GM18526 (cell line): Measurements from ENCODE around the gene HIVEP3.

Source experiments
- POLR2A ChIP-seq: IDR thresholded peaks from 3 replicates; pipeline ENCODE4 v1.6.1; 2011; ENCODE audit not compliant: insufficient read length; ENCODE audit errors: extremely low read depth

HIVEP3 gene

DNA sequence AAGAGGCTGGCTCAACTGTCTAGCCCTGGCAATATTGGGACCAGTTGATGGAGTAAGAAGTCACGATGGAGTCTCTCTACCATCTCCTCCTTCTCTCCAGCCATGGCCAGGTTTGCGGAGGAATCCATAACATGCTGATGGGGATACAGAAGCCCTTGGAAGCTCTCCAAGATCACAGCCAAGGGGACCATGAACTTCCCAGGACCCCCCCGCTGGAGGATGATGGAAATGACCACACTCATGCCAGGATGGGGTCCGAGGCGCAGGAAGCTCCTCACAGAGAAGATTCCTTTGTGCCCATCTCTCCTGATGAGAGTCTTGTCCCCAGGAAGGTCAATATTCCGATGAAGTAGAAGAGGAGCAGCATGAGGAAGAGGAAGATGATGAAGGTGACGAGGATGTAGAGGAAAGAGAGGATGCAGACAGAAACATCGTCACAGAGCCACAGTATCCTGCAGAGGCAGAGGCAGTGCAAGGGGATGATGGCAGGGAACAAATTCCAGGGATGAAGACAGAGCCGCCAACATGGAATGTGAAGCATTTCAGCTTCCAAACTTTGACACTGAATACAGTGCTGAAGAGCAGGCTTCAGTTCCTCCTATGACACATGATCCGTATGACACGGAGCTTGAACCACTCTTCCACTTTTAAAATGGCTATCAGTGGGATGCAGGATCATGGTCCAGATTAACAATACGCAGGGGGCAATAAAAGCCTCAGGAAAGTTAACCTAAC, 376.4 kb downstream of the HIVEP3 start:
- no peak for TF ChIP-seq POLR2A

DNA sequence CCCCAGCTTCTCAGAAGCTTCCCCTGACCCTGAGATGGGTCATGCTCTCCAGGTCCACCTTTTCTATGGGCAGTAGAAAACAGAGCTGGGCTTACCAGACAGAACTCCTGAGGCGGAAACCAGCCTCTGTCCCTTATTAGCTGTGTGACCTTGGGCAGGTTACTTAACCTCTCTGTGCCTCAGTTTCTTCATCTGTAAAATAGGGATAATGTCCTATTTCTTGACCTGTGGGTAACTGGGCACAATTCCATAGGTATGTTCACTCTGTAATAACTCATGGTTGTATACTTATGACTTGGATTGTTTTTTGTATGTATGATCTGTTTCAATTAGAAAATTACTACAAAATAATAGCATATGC, 377.1 kb downstream of the HIVEP3 start:
- no peak for TF ChIP-seq POLR2A

GRCh38 chr1:41540886-41541591, 377.7 kb downstream of the HIVEP3 start:
- TF ChIP-seq POLR2A = no peak

DNA sequence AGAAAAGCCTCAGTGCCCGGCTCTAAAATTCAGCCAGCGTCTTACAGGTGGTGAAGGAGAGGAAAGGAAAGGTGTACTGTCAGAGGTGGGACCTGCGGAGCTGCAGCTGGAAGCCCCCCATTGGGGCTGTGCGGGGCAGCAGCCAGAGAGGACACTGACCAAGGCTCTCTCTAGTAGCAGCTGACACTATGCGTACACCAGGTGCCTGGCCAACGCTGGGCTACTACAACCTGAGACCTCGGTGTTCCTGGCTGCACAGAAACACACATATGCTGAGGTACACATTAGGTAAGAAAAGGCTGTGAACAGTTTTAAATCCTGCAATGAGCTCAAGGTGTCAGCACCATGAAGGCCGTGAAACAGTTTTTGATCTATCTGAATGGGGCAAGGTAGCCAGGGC, 378.7 kb downstream of the HIVEP3 start:
- no peak for TF ChIP-seq POLR2A

- no peak for TF ChIP-seq POLR2A
Measured at GRCh38 chr1:41539418-41539805, 379.3 kb downstream of the HIVEP3 start.

DNA sequence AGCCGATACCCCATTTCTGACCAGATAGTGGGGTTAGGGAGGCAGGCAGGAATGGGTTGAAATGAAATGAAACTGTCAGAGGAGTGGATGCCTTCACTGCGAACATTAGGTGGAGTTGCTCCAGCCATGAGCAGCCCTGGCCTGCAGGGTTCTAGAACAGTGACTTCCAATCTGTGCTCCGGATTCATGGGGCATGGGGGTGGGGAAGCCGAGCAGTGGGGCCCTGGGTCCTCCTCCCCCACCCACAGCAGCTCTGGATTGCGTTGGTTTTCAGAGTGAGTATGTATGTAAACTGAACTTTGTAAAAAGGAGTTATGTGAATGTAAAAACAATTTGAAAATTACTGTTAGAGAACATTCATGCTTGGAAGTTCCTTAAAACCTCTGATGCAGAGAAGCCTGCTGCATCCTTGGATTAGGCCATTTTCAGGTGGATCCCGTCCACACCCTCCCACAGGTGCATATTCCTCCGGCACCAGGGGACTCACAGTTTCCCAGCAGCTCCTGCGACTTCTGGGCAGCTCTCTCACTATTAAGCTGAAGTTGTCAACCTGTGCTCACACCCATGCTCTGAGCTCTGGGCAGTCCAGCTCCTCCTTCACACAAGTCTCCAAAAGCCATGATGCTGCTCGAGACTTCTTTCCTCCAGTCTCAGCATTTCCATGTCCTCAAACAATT, 379.8 kb downstream of the HIVEP3 start:
- TF ChIP-seq POLR2A = no peak

DNA sequence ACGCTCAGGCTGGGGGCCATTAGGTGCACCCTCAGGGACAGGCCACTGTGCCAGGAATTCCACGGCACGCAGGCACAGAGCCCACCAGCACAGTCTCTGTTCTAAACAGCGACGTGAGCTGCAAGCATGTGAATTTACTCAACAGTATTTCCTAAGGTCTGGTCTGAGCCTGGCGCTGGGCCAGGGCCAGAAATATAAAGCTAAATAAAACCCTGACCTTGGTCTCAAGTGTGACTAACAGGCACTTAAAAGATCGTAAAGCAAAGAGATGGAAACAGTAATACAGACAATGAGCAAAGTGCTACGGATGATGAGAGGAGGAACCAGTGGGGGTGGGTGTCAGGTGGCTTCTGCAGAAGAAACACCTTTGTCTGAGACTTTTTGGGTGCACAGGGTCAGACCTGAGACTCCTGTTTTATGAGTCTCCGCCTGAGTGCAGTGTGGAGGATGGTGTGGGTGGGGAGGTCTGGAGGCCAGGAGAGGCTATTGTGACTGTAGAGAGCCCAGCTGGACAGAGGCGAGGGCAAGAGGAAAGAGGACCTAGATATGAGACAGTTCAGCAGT, 380.9 kb downstream of the HIVEP3 start:
- no peak for TF ChIP-seq POLR2A

DNA sequence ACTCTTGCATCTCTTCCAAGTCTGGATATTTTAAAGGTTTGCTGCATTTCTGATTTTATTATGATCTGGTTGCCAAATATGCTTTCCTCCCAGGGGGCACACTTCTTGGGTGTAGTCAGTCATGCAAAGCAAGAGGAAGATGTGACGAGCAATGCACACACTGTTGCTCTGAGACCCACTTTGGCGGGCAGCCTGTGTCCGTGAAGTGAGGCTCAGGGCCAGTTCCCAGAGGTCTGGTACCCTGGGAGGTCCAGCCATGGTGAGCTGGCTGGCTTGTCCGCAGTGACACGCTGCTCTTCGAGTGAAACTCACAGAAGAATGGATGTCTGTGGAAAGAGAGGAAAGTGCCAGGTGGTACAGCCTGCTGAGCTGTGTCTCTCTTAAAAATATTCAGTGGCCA, 381.5 kb downstream of the HIVEP3 start:
- TF ChIP-seq POLR2A = no peak

DNA sequence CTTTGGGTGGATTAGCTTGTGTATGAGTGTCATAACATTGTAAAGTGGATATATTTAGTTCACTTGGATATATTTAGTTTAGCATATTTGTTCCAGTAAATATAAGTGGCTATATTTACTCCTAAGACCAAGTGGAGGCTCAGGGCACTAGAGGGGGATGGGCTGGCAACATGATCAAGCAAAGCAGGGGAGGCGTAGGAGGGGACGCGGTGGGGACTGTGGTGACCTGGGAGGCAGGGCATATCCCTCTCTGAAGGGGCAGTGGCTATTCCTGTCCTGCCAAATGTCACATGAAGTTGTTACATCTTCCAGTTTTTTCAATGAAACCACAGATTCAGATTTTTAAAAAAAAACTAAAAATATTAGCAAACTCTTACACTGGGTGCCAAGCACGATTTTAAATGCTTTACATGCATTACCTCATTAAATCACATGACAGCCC, 382.3 kb downstream of the HIVEP3 start:
- no peak for TF ChIP-seq POLR2A

DNA sequence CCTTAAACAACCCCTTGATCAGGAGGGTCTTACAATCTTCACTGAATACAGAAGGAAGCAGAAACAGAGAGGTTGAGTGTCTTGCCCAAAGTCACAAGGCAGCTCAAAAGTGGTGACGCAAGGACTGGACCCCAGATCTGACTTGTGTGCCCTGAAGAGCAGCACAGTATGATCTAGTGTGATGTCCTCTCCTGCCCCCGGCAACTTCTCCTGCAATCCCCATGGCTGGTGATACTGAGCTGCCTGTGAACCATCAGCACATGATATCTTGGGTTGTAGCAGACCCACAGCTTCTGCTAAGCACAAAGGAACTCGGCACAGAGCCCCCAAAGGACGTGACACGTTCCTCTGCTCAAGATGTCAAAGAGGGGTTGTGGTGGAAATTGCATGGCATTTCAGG, 383.0 kb downstream of the HIVEP3 start:
- no peak for TF ChIP-seq POLR2A

- no peak for TF ChIP-seq POLR2A
Measured at GRCh38 chr1:41535276-41535675, 383.4 kb downstream of the HIVEP3 start.

DNA sequence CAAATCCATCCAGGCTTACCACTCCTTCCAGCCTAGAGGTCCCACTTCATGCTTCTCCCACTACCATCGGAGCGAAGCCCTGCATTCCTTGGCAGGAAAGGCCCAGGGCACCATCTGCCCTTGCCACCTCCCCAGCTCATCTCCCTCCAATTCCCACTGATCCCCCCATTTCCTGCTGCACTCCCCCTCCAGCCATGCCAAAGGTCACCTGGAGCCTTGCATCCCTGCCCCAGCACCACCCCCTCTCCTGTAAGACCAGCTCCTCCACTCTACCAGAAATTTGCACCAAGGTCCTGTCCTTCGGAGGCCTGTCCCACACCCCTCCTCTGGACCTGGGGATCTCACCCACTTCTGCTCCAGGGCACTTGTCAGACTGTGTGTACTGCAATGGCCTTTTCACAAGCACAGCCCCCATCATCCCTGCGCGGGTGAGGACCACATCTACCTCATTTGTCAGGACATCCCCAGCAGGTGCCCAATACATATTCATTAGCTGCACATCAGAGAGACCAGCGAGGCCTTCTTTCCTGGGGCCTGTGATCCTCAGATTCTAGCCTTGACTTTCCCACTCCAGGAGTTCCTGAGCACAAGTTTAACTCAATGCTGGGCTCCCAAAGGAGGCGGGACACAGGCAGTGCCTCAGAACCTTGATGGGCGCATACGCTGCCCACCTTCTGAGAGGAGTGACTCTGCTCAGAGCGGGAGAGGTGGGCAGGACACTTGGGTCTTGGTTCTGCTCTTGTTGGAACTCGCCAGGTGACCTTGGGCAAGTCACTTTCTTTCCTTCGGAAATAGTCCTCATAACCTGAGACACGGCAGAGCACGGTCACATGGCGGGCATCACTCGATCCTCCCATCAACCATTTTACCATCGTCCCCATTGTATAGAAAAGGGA, 384.3 kb downstream of the HIVEP3 start:
- TF ChIP-seq POLR2A = no peak

DNA sequence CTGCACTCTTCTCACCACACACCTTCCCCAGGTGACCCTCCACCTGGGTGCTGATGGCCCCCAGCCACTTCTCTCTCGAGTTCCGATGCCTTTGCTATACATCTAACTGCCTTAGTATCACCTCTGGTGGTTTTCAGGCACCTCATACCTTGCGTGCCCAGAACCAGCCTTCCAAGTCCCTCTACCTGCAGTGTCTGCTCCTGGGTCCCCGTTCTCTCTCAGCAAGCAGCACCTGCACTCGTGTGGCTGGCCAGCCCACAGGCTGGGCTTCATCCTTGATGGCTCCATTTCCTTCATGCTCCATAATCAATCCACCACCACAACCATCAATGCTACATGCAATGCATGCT, 385.0 kb downstream of the HIVEP3 start:
- TF ChIP-seq POLR2A = no peak

DNA sequence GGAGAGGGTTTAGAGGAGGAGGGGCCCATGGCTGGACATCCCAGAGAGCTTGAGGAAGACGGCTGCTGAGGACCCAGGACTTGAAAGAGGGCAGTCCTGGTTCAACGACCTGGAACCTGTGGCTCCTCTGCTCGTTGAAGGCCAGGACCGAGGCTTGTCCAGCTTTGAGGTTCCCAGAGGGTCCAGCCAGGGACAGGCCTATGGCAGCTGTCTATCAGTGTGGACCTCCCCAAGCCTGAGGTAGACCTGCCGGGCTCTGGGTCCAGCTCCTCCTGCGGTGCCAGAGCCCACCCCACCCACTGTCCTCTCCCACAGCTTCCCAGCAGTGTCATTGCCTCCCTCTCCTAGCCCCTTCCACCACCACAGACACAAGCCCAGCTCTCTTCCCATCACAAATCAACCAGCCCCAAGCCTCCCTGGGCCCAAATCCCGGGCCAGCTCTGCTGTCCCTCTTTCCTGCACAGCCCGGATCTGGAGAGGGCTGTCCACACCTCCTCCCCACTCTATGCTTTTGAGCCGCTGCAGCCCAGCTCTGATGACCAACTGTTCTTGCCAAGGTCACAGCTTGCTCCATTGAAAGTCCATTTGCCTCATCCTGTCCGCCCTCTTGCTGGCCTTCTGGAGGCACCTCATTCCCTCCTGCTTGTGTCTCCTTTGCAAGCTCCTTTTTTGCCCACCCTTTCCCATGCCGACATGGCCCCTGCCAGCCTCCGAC, 385.5 kb downstream of the HIVEP3 start:
- TF ChIP-seq POLR2A = no peak
